Measurements from ENCODE around the gene PILRB.

- TF ChIP-seq EZH2phosphoT487 (IDR thresholded peaks at IDR 0.05; ENCODE audit: borderline replicate concordance), result no peak
- TF ChIP-seq CTCF (IDR thresholded peaks at IDR 0.05 in 2 of 3, conservative IDR thresholded peaks at IDR 0.05 in 1 of 3; ENCODE audit: borderline replicate concordance in 1 of 3, insufficient read depth in 1 of 3, low read depth in 2 of 3, low read length in 2 of 3), result no peak
- no peak for TF ChIP-seq POLR2AphosphoS5 (IDR thresholded peaks at IDR 0.05; ENCODE audit: low read depth, low read length)
- no peak for TF ChIP-seq JUND (IDR thresholded peaks at IDR 0.05)
- no peak for TF ChIP-seq POLR2A (IDR thresholded peaks at IDR 0.05; ENCODE audit: borderline replicate concordance, extremely low read depth, insufficient read depth, insufficient read length)
- TF ChIP-seq RAD21 (IDR thresholded peaks at IDR 0.05; ENCODE audit: low read depth), result no peak
- TF ChIP-seq SIN3A (IDR thresholded peaks at IDR 0.05; ENCODE audit: low read depth), result no peak
- TF ChIP-seq REST (IDR thresholded peaks at IDR 0.05; ENCODE audit: low read depth), result no peak
- TF ChIP-seq ZNF274 (IDR thresholded peaks at IDR 0.05; ENCODE audit: low read depth, low read length), result no peak
- no peak for TF ChIP-seq SP1 (IDR thresholded peaks at IDR 0.05; ENCODE audit: low read depth)
- no peak for TF ChIP-seq TCF7L2 (IDR thresholded peaks at IDR 0.05; ENCODE audit: borderline replicate concordance, extremely low read depth, insufficient read depth, insufficient read length)
- no peak for TF ChIP-seq ZBTB33 (IDR thresholded peaks at IDR 0.05; ENCODE audit: extremely low read depth, insufficient replicate concordance, low read length)
- no peak for TF ChIP-seq YY1 (IDR thresholded peaks at IDR 0.05; ENCODE audit: extremely low read depth, insufficient replicate concordance, low read depth, low read length)
- TF ChIP-seq EZH2 (IDR thresholded peaks at IDR 0.05), result no peak
These were observed 8.2 kb upstream of the PILRB start for GRCh38 chr7:100349757-100350156.
